Measurements from ENCODE around the gene QRSL1.

The QRSL1 gene

DNA sequence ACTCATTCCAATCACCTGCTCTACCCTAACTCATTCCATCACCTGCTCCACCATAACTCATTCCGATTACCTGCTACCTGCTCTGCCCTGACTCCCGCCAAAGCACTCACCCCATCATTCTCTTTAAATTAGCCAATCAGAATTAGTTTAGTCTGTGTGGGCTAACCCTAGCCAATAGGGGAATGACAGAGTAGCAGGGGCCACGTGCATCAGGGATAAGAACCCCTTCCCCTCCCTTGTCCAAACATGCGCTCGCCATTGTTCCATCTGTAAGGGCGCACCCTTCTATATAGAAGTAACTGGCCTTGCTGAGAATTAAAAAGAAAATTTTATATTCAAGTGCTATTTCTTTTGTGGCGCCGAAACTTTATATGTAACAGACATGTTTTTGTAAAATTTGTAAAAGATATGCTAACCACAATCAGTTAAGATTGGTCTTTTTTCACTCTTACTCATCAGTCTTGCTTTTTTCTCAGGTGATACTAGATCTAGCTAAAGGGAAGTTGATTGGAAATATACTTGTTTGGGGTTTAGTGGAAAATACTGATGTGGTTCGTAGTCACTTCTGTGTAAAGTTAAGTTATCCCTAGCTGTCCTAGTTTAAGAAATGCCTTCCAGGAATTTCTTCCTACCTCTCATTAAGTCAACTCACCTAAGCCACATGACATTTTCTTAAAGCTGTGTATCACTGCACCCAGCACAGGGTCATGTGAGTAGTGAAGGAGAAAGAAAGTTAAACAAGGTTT, 16.5 kb upstream of the QRSL1 start:
- Histone ChIP-seq H2AFZ (ENCODE audit: low read depth, low read length, severe bottlenecking) (no peak overlapping the region), H4K20me1 (ENCODE audit: low read depth, low read length) (no peaks in the 10 kb centered on the region), H3K79me2 (ENCODE audit: insufficient read depth, low read length) (no peaks in the 10 kb centered on the region), H3K9me3 (ENCODE audit: insufficient read depth, low read length) (no peaks in the 10 kb centered on the region), H3K27ac (ENCODE audit: low read depth, low read length) (no peak overlapping the region), H3F3A (ENCODE audit: insufficient read depth) (no peaks in the 10 kb centered on the region), H3K9me2 (replicated peaks; ENCODE audit: insufficient read depth, low read length) (no peaks in the 10 kb centered on the region), H3K4me3 (ENCODE audit: insufficient read depth, low read length, poor library complexity, severe bottlenecking) (no peak overlapping the region), H3K36me3 (ENCODE audit: low read length) (peaks cover 8% of the 10 kb centered on the region; the same call in 1 of the 2 replicates), H3K4me2 (ENCODE audit: low read depth, low read length, poor library complexity, severe bottlenecking) (no peak overlapping the region), H3K27me3 (ENCODE audit: low read length) (no peaks in the 10 kb centered on the region), H3K9ac (ENCODE audit: low read length) (no peak overlapping the region)
- TF ChIP-seq, protein P1, sequence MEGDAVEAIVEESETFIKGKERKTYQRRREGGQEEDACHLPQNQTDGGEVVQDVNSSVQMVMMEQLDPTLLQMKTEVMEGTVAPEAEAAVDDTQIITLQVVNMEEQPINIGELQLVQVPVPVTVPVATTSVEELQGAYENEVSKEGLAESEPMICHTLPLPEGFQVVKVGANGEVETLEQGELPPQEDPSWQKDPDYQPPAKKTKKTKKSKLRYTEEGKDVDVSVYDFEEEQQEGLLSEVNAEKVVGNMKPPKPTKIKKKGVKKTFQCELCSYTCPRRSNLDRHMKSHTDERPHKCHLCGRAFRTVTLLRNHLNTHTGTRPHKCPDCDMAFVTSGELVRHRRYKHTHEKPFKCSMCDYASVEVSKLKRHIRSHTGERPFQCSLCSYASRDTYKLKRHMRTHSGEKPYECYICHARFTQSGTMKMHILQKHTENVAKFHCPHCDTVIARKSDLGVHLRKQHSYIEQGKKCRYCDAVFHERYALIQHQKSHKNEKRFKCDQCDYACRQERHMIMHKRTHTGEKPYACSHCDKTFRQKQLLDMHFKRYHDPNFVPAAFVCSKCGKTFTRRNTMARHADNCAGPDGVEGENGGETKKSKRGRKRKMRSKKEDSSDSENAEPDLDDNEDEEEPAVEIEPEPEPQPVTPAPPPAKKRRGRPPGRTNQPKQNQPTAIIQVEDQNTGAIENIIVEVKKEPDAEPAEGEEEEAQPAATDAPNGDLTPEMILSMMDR (IDR thresholded peaks at IDR 0.05; ENCODE audit: insufficient read depth, low read length, poor library complexity, severe bottlenecking): no peak
- no peak for TF ChIP-seq EZH2phosphoT487 (conservative IDR thresholded peaks at IDR 0.05; ENCODE audit: low read length)

DNA sequence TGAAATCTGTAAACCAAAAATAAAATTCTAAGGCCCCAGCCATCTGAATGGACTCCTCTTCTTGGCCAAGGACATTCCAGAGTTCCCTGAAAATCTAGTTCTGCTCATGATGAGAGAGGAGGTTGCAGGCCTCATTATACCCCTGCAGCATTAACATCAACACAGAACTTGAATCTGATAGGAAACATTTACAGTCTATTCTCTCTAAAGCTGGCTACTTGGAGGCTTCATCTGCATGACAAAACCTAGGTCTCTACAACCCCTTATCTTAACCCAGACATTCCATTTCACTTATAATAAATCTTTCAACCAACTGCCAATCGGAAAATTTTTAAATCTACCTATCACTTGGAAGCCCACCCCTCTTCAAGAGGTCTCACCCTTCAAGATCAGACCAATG, 15.8 kb upstream of the QRSL1 start:
- Histone ChIP-seq H3K79me2 (ENCODE audit: insufficient read depth, low read length) (no peaks in the 10 kb centered on the region), H4K20me1 (ENCODE audit: low read depth, low read length) (no peaks in the 10 kb centered on the region), H2AFZ (ENCODE audit: low read depth, low read length, severe bottlenecking) (no peak overlapping the region), H3K27me3 (ENCODE audit: low read length) (no peaks in the 10 kb centered on the region), H3K9me3 (ENCODE audit: insufficient read depth, low read length) (no peaks in the 10 kb centered on the region), H3K4me2 (ENCODE audit: low read depth, low read length, poor library complexity, severe bottlenecking) (no peak overlapping the region), H3K9me2 (replicated peaks; ENCODE audit: insufficient read depth, low read length) (no peaks in the 10 kb centered on the region), H3K9ac (ENCODE audit: low read length) (no peak overlapping the region), H3K4me3 (ENCODE audit: insufficient read depth, low read length, poor library complexity, severe bottlenecking) (no peak overlapping the region), H3K36me3 (ENCODE audit: low read length) (peaks cover 15% of the 10 kb centered on the region; the same call in 1 of the 2 replicates), H3F3A (ENCODE audit: insufficient read depth) (no peaks in the 10 kb centered on the region; the same call in 1 of the 2 replicates), H3K27ac (ENCODE audit: low read depth, low read length) (no peak overlapping the region)
- TF ChIP-seq, protein P1 (IDR thresholded peaks at IDR 0.05; ENCODE audit: insufficient read depth, low read length, poor library complexity, severe bottlenecking): no peak
- TF ChIP-seq EZH2phosphoT487 (conservative IDR thresholded peaks at IDR 0.05; ENCODE audit: low read length): no peak

DNA sequence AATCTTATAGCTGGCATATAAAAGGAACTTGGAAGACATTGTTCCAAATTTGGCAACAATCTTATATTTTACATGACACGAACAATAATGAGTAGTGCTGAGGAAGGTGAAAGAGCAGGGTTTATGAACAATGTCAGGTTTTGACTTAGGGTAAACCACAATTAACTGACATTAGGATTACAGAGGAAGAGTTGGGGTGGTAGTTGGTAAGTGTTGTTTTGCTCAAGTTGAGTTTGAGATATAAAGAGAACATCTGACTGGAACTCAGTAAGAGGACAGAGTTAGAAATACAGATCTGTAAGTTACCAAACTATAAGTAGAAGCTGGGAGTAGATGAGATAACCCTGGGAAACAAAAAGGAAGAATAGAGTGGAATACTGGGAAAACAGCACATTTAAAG, 15.2 kb upstream of the QRSL1 start:
- TF ChIP-seq EZH2phosphoT487 (conservative IDR thresholded peaks at IDR 0.05; ENCODE audit: low read length): no peak
- no peaks in the 10 kb centered on the region for H3K27me3 ChIP-seq (ENCODE audit: low read length)
- no peaks in the 10 kb centered on the region for H4K20me1 ChIP-seq (ENCODE audit: low read depth, low read length)
- H3K4me3 ChIP-seq (ENCODE audit: insufficient read depth, low read length, poor library complexity, severe bottlenecking): no peak overlapping the region
- no peaks in the 10 kb centered on the region for H3K9me2 ChIP-seq (replicated peaks; ENCODE audit: insufficient read depth, low read length)
- peak overlapping the region; percentile 23 for H3K4me2 ChIP-seq (ENCODE audit: low read depth, low read length, poor library complexity, severe bottlenecking)
- H3K79me2 ChIP-seq (ENCODE audit: insufficient read depth, low read length): no peaks in the 10 kb centered on the region
- no peaks in the 10 kb centered on the region; the same call in 1 of the 2 replicates for H3F3A ChIP-seq (ENCODE audit: insufficient read depth)
- H3K27ac ChIP-seq (ENCODE audit: low read depth, low read length): peak overlapping the region; percentile 35
- no peaks in the 10 kb centered on the region for H3K9me3 ChIP-seq (ENCODE audit: insufficient read depth, low read length)
- no peak overlapping the region for H2AFZ ChIP-seq (ENCODE audit: low read depth, low read length, severe bottlenecking)
- H3K9ac ChIP-seq (ENCODE audit: low read length): no peak overlapping the region
- peaks cover 17% of the 10 kb centered on the region; the same call in 1 of the 2 replicates for H3K36me3 ChIP-seq (ENCODE audit: low read length)

DNA sequence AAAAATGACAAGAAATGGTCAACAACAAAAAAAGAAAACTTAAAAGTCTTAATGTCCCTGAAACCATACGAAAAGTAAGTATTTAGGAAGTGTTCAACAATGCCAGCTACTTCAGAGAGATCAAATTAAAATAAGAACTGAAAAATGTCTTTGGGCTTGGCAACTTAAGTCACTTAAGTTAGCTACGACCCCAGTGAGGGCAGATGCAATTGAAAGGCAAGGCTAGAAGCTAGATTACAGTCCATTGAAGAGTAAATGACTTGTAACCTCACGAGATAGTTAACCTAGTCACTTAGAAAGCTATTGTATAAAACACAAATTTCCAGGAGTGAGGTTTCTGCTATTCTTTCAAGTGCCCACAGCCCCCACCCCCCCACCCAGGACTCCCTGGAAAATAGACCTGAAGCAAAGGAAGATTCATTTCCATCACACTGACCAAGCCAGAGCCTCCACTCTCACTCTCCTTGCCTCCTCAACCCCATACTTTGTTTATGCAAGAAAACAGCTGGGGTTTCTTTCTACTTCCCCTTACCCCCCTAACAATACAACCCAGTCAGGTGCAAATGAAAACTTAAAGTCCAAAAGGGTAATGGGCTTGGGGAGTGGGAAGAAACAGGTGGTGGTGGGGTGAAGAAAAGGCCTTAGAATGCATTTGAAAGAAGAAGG, 14.7 kb upstream of the QRSL1 start:
- no peaks in the 10 kb centered on the region for H3K79me2 ChIP-seq (ENCODE audit: insufficient read depth, low read length)
- no peak overlapping the region for H3K4me3 ChIP-seq (ENCODE audit: insufficient read depth, low read length, poor library complexity, severe bottlenecking)
- H3K9me3 ChIP-seq (ENCODE audit: insufficient read depth, low read length): no peaks in the 10 kb centered on the region
- H3K9ac ChIP-seq (ENCODE audit: low read length): no peak overlapping the region
- H4K20me1 ChIP-seq (ENCODE audit: low read depth, low read length): no peaks in the 10 kb centered on the region
- H3K27me3 ChIP-seq (ENCODE audit: low read length): no peaks in the 10 kb centered on the region
- H3K4me2 ChIP-seq (ENCODE audit: low read depth, low read length, poor library complexity, severe bottlenecking): peak overlapping the region; percentile 23
- H3K27ac ChIP-seq (ENCODE audit: low read depth, low read length): peak overlapping the region; percentile 35
- no peaks in the 10 kb centered on the region for H3K9me2 ChIP-seq (replicated peaks; ENCODE audit: insufficient read depth, low read length)
- H2AFZ ChIP-seq (ENCODE audit: low read depth, low read length, severe bottlenecking): no peak overlapping the region
- H3K36me3 ChIP-seq (ENCODE audit: low read length): peaks cover 17% of the 10 kb centered on the region; the same call in 1 of the 2 replicates
- TF ChIP-seq, protein P1 (IDR thresholded peaks at IDR 0.05; ENCODE audit: insufficient read depth, low read length, poor library complexity, severe bottlenecking): no peak
- TF ChIP-seq EZH2phosphoT487 (conservative IDR thresholded peaks at IDR 0.05; ENCODE audit: low read length): no peak
- H3F3A ChIP-seq (ENCODE audit: insufficient read depth): no peaks in the 10 kb centered on the region; the same call in 1 of the 2 replicates

Measured in SU-DHL-6 (cell line).